HL-60/S4 treated with phorbol 12-myristate 13-acetate at 8.2 ng/mL for 4 days and 3 days (cell line): Measurements from ENCODE around the gene GRIK4.

Experiments
- in situ Hi-C: fragments of 300-500 bp; cut with MboI; formaldehyde crosslinking; loops from 2 replicates; pipeline ENCODE4 v1.15.0; 2022; ENCODE audit warnings: low sequenced_read_pairs

The GRIK4 gene

GRCh38 chr11:120819437-120820365 lies 308.2 kb downstream of the GRIK4 start:
- in situ Hi-C loops: no loop called here

GRCh38 chr11:120823159-120823558 lies 311.6 kb downstream of the GRIK4 start:
- in situ Hi-C loops: no loop called here

- in situ Hi-C loops: no loop called here
Observed at GRCh38 chr11:120824242-120824641, 312.7 kb downstream of the GRIK4 start.

GRCh38 chr11:120827198-120827597 lies 315.6 kb downstream of the GRIK4 start:
- in situ Hi-C loops: no loop called here

- in situ Hi-C loops: no loop called here
Observed at GRCh38 chr11:120827820-120828219, 316.3 kb downstream of the GRIK4 start.

GRCh38 chr11:120828847-120829246 lies 317.3 kb downstream of the GRIK4 start:
- in situ Hi-C loops: no loop called here

GRCh38 chr11:120830085-120830620 lies 318.6 kb downstream of the GRIK4 start:
- in situ Hi-C loops: no loop called here

- in situ Hi-C loops: no loop called here
Observed at GRCh38 chr11:120832481-120833238, 321.1 kb downstream of the GRIK4 start.

- in situ Hi-C loops: no loop called here
Observed at GRCh38 chr11:120834686-120835210, 323.2 kb downstream of the GRIK4 start.

GRCh38 chr11:120835601-120836228 lies 324.2 kb downstream of the GRIK4 start:
- in situ Hi-C loops: no loop called here

- in situ Hi-C loops: no loop called here
Observed at GRCh38 chr11:120837696-120838095, 326.1 kb downstream of the GRIK4 start.

GRCh38 chr11:120839201-120839600 lies 327.7 kb downstream of the GRIK4 start:
- in situ Hi-C loops: no loop called here

- in situ Hi-C loops: no loop called here
Observed at GRCh38 chr11:120839846-120840402, 328.4 kb downstream of the GRIK4 start.

- in situ Hi-C loops: no loop called here
Observed at GRCh38 chr11:120840661-120841060, 329.1 kb downstream of the GRIK4 start.

- in situ Hi-C loops: no loop called here
Observed at GRCh38 chr11:120841074-120841473, 329.5 kb downstream of the GRIK4 start.

- in situ Hi-C loops: no loop called here
Observed at GRCh38 chr11:120842195-120842594, 330.6 kb downstream of the GRIK4 start.

GRCh38 chr11:120853435-120853834 lies 341.9 kb downstream of the GRIK4 start:
- in situ Hi-C loops: no loop called here

- in situ Hi-C loops: no loop called here
Observed at GRCh38 chr11:120854988-120855387, 343.4 kb downstream of the GRIK4 start.

- in situ Hi-C loops: no loop called here
Observed at GRCh38 chr11:120857508-120857907, 346.0 kb downstream of the GRIK4 start.

GRCh38 chr11:120858740-120859139 lies 347.2 kb downstream of the GRIK4 start:
- in situ Hi-C loops: no loop called here
